ENCODE results near the gene PTPN14. TPM values are rescaled to one million over a fixed set of nuclear protein-coding genes. Genes with fewer than 3 reads are reported as not detected.

PTPN14 gene
- total RNA-seq, 1 experiment from 2014 or later = 76.4 TPM

DNA sequence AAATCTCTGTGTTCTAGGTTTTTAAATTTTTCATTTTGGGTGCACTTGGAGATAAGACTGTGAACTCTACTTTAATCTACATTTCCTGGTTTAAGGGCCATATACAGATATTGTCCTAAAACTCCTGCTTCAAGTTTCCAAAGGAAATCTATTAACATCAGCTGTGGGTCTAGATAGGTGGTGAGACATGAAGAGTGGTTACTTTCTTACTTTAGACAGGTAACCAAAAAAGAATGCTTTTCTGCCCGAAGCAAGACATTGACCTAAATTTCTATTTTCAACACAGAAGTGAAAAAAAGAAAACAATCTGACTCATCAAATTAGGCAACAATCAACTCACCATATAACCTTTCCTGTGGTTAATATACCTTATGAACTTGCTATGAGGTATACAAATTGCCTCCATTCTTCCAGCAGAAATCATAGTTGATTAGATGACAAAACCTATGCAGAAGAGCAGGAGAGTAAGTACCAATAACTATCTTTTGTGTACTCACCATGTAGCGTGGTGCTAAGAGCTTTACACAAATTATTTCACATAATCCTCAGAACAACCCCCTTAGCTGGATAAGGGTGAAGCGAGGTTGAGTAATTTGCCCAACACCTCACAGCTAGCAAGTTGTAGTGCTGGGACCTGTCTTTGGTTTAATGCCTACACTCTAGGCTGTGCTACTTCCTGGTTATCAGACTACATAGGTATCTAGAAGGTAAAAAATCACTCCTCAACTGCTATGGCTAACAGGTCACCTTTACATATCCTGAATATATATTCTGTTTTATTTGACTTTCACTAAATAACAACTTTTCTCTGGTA lies 23.4 kb upstream of the PTPN14 start:
- Histone ChIP-seq H2AK5ac (ENCODE audit: insufficient read length, low read length) (no peak overlapping the region), H3K18ac (ENCODE audit: insufficient read length, low read depth, low read length) (no peak overlapping the region), H2BK5ac (ENCODE audit: insufficient read length, low read length) (no peak overlapping the region), H3K4ac (ENCODE audit: low read depth, low read length) (no peak overlapping the region), H2BK15ac (ENCODE audit: low read depth, low read length) (no peak overlapping the region), H2BK120ac (ENCODE audit: low read depth, low read length, poor library complexity, severe bottlenecking) (no peak overlapping the region), H3K4me2 (ENCODE audit: insufficient read depth, insufficient read length, low read length) (no peak overlapping the region), H3K9me3 (ENCODE audit: control insufficient read depth, low read depth, low read length) (no peaks in the 10 kb centered on the region), H3K4me1 (ENCODE audit: insufficient read depth, low read length) (no peaks in the 10 kb centered on the region), H2AFZ (ENCODE audit: low read length) (no peak overlapping the region), H3K23me2 (ENCODE audit: insufficient read length, low read depth, low read length, poor library complexity, severe bottlenecking) (no peaks in the 10 kb centered on the region), H3K9ac (ENCODE audit: extremely low read depth, insufficient read length, low read length) (no peak overlapping the region), H2BK20ac (ENCODE audit: low read depth, low read length, poor library complexity, severe bottlenecking) (no peak overlapping the region), H3K27ac (ENCODE audit: insufficient read length, low read depth, low read length) (no peak overlapping the region), H3K27me3 (ENCODE audit: insufficient read depth, low read length) (no peaks in the 10 kb centered on the region), H2BK12ac (ENCODE audit: insufficient read length, low read depth, low read length) (no peak overlapping the region), H3K14ac (ENCODE audit: insufficient read depth, low read length) (no peak overlapping the region), H3K56ac (ENCODE audit: insufficient read length, low read depth, low read length) (no peak overlapping the region), H4K20me1 (ENCODE audit: control insufficient read depth, insufficient read depth, insufficient read length) (no peaks in the 10 kb centered on the region), H3K23ac (ENCODE audit: insufficient read length, low read depth, low read length) (no peak overlapping the region), H4K5ac (ENCODE audit: insufficient read length, low read depth, low read length) (no peak overlapping the region), H3K79me2 (ENCODE audit: insufficient read depth, low read length) (no peaks in the 10 kb centered on the region), H3K79me1 (ENCODE audit: insufficient read depth, low read depth, low read length, poor library complexity, severe bottlenecking) (no peaks in the 10 kb centered on the region), H3T11ph (ENCODE audit: low read length) (no peak overlapping the region), H4K8ac (replicated peaks; ENCODE audit: insufficient read length, low read depth, low read length) (no peak overlapping the region), H4K91ac (ENCODE audit: insufficient read length, low read depth, low read length) (no peak overlapping the region)
- peaks cover 20 to 21% of the 10 kb centered on the region in 2 experiments for H3K9me3 Mint-ChIP-seq
- H3K36me3 Mint-ChIP-seq (ENCODE audit: insufficient read depth in 1 of 3, low read depth in 3 of 3) = peaks cover 12 to 21% (median 16%) of the 10 kb centered on the region in 3 experiments
- no peak overlapping the region for H3K4me3 Mint-ChIP-seq
- no peak for DNase-seq
- no peaks in the 10 kb centered on the region; the same call in 1 of the 2 replicates for H3K27me3 Mint-ChIP-seq (ENCODE audit: low read depth)
- no peak overlapping the region for H3K27ac Mint-ChIP-seq
- no CpG with 5 or more reads among the region's 3 CpGs for WGBS (ENCODE audit: extremely low coverage, insufficient read length, low lambda C conversion rate)
- H3K4me1 Mint-ChIP-seq = no peaks in the 10 kb centered on the region
- TF ChIP-seq, protein P1, sequence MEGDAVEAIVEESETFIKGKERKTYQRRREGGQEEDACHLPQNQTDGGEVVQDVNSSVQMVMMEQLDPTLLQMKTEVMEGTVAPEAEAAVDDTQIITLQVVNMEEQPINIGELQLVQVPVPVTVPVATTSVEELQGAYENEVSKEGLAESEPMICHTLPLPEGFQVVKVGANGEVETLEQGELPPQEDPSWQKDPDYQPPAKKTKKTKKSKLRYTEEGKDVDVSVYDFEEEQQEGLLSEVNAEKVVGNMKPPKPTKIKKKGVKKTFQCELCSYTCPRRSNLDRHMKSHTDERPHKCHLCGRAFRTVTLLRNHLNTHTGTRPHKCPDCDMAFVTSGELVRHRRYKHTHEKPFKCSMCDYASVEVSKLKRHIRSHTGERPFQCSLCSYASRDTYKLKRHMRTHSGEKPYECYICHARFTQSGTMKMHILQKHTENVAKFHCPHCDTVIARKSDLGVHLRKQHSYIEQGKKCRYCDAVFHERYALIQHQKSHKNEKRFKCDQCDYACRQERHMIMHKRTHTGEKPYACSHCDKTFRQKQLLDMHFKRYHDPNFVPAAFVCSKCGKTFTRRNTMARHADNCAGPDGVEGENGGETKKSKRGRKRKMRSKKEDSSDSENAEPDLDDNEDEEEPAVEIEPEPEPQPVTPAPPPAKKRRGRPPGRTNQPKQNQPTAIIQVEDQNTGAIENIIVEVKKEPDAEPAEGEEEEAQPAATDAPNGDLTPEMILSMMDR (conservative IDR thresholded peaks at IDR 0.05) = no peak
